Naive thymus-derived CD4-positive, alpha-beta T cell (primary cell): ENCODE results near the gene LIMS2. TPM values are rescaled to one million over a fixed set of nuclear protein-coding genes. Genes with fewer than 3 reads are reported as not detected.

ENCODE experiments used
- ATAC-seq: fragments of 150-1000 bp; cut with Tn5 transposase; 2 replicates; pipeline ENCODE4 v1.10.0; 2021; ENCODE audit warnings: mild to moderate bottlenecking, moderate library complexity
- CTCF ChIA-PET: fragments of 350-600 bp; sonication (Branson Sonifier 250); formaldehyde crosslinking; loops from one replicate; lab custom pipeline; 2021; ENCODE audit warnings: antibody characterized with exemption; lab: Charles Lee
- POLR2A ChIA-PET: fragments of 350-600 bp; sonication (Branson Sonifier 250); formaldehyde crosslinking; loops from one replicate; lab custom pipeline; 2021; ENCODE audit warnings: antibody characterized with exemption, inconsistent platforms; lab: Charles Lee
- DNase-seq, 9 donors: peaks; one replicate each; pipeline versions ENCODE4 v3.0.0 to v3.0.0-alpha.2; 2020 to 2022; ENCODE audit warnings: mixed read lengths in 1 of 9
- H3K27ac ChIP-seq: one replicate; pipeline ENCODE4 v1.7.0; 2013; ENCODE audit warnings: mild to moderate bottlenecking, low read depth, low read length, moderate library complexity
- H3K27me3 ChIP-seq, 2 donors: one replicate each; pipeline ENCODE4 v1.7.0; 2013; ENCODE audit warnings: low read length in 2 of 2, mild to moderate bottlenecking in 2 of 2, moderate library complexity in 2 of 2; ENCODE audit not compliant: control insufficient read depth in 2 of 2, insufficient read depth in 2 of 2
- H3K36me3 ChIP-seq, 3 experiments: 1 replicate in 2 of 3; 2 replicates in 1 of 3; pipeline ENCODE4 v1.7.0; 2013; ENCODE audit warnings: low read length in 3 of 3, mild to moderate bottlenecking in 3 of 3, moderate library complexity in 1 of 3; ENCODE audit not compliant: insufficient read depth in 3 of 3, control insufficient read depth in 2 of 3
- H3K4me1 ChIP-seq, 2 donors: one replicate each; pipeline ENCODE4 v1.7.0; 2013; ENCODE audit warnings: low read length in 2 of 2, mild to moderate bottlenecking in 2 of 2, moderate library complexity in 1 of 2; ENCODE audit not compliant: control insufficient read depth in 2 of 2, insufficient read depth in 2 of 2
- H3K4me3 ChIP-seq: 2 replicates; pipeline ENCODE4 v1.7.0; 2013; ENCODE audit warnings: mild to moderate bottlenecking, low read length
- H3K9me3 ChIP-seq, 3 experiments: 1 replicate in 2 of 3; 2 replicates in 1 of 3; pipeline ENCODE4 v1.7.0; 2013; ENCODE audit warnings: low read length in 3 of 3; ENCODE audit not compliant: control insufficient read depth in 2 of 3
- H3K27ac Mint-ChIP-seq, 9 donors: one replicate each; pipeline ENCODE4 v1.8.0; 2020 to 2022; ENCODE audit warnings: mixed read lengths in 9 of 9, mild to moderate bottlenecking in 8 of 9, moderate library complexity in 5 of 9, inconsistent platforms in 2 of 9
- H3K27me3 Mint-ChIP-seq, 5 donors: one replicate each; pipeline ENCODE4 v1.8.0; 2021 to 2022; ENCODE audit warnings: mixed read lengths in 5 of 5, mild to moderate bottlenecking in 1 of 5
- H3K36me3 Mint-ChIP-seq, 5 donors: one replicate each; pipeline ENCODE4 v1.8.0; 2020 to 2022; ENCODE audit warnings: mixed read lengths in 5 of 5, mild to moderate bottlenecking in 3 of 5, inconsistent platforms in 1 of 5
- H3K4me1 Mint-ChIP-seq, 7 donors: one replicate each; pipeline ENCODE4 v1.8.0; 2020 to 2022; ENCODE audit warnings: mixed read lengths in 7 of 7, mild to moderate bottlenecking in 3 of 7, inconsistent platforms in 1 of 7
- H3K4me3 Mint-ChIP-seq, 10 donors: one replicate each; pipeline ENCODE4 v1.8.0; 2020 to 2022; ENCODE audit warnings: mild to moderate bottlenecking in 10 of 10, mixed read lengths in 10 of 10, moderate library complexity in 6 of 10, inconsistent platforms in 2 of 10
- H3K9me3 Mint-ChIP-seq, 11 donors: one replicate each; pipeline ENCODE4 v1.8.0; 2020 to 2022; ENCODE audit warnings: mixed read lengths in 11 of 11, mild to moderate bottlenecking in 4 of 11, inconsistent platforms in 1 of 11, moderate library complexity in 1 of 11
- intact Hi-C, 2 donors: fragments of 100-400 bp; cut with micrococcal nuclease; formaldehyde crosslinking; loops; one replicate each; pipeline ENCODE4 v1.15.1; 2023
- polyA plus RNA-seq, 2 donors: library from polyadenylated mRNA; unstranded; fragments of 300-500 nt; fragmentation: Illumina TruSeq; gene quantifications; one replicate each; pipeline ENCODE4 v1.2.3, GENCODE V29; 2021
- total RNA-seq, 6 experiments: library from RNA in 5 of 6; stranded (reverse) in 5 of 6; gene quantifications; 1 replicate in 5 of 6; 2 replicates in 1 of 6; pipeline ENCODE4 v1.2.3 and lab custom pipeline; 2021 to 2026

Gene LIMS2
- total and polyA plus RNA-seq, 7 experiments from 2014 or later = 5.3 to 27.0 (median 11.0) TPM

- ATAC-seq = no peak
- Histone ChIP-seq H3K4me1 (peaks cover 0 to 87% of the 10 kb centered on the region in 2 donors), H3K4me3 (no peak overlapping the region), H3K9me3 (no peaks in the 10 kb centered on the region), H3K27ac (peak overlapping the region; percentile 78), H3K27me3 (no peaks in the 10 kb centered on the region), H3K36me3 (peaks cover 0 to 7% (median 0%) of the 10 kb centered on the region in 3 experiments)
- Mint-ChIP-seq H3K27ac (peak overlapping the region in 8 of 9 donors; percentile 20 to 96 (median 82)), H3K9me3 (no peaks in the 10 kb centered on the region), H3K4me1 (peaks cover 10 to 81% (median 56%) of the 10 kb centered on the region in 7 donors), H3K27me3 (no peaks in the 10 kb centered on the region), H3K36me3 (peaks cover 0 to 2% (median 0%) of the 10 kb centered on the region in 5 donors), H3K4me3 (peak overlapping the region in 6 of 10 donors; percentile 13 to 78 (median 56))
- ChIA-PET POLR2A (no interaction called here), CTCF (no interaction called here)
- intact Hi-C loops = no loop called here
- DNase-seq = no peak
Observed at GRCh38 chr2:127635380-127636237, 39.7 kb downstream of the LIMS2 start.

- H3K4me1 Mint-ChIP-seq = peaks cover 16 to 78% (median 49%) of the 10 kb centered on the region in 7 donors
- no peak overlapping the region for H3K4me3 ChIP-seq
- H3K4me1 ChIP-seq = peaks cover 0 to 79% of the 10 kb centered on the region in 2 donors
- peak overlapping the region in 7 of 9 donors; percentile 30 to 95 (median 65) for H3K27ac Mint-ChIP-seq
- no peaks in the 10 kb centered on the region for H3K9me3 Mint-ChIP-seq
- POLR2A ChIA-PET = interaction anchor here (0.8 kb wide), 1 partner anchor 13 kb away, joined by 4 read pairs; no protein-coding TSS in a partner anchor
- H3K27me3 ChIP-seq = no peaks in the 10 kb centered on the region
- no peaks in the 10 kb centered on the region for H3K27me3 Mint-ChIP-seq
- no peak for ATAC-seq
- H3K4me3 Mint-ChIP-seq = peak overlapping the region in 2 of 10 donors; percentile 18 to 19
- intact Hi-C loops = no loop called here
- no peak for DNase-seq
- H3K27ac ChIP-seq = peak overlapping the region; percentile 78
- H3K9me3 ChIP-seq = no peaks in the 10 kb centered on the region
- peaks cover 0 to 7% (median 0%) of the 10 kb centered on the region in 3 experiments for H3K36me3 ChIP-seq
- peaks cover 0 to 2% (median 0%) of the 10 kb centered on the region in 5 donors for H3K36me3 Mint-ChIP-seq
- CTCF ChIA-PET = no interaction called here
Observed at GRCh38 chr2:127634626-127635379, 40.5 kb downstream of the LIMS2 start.

- Histone ChIP-seq H3K27ac (peak overlapping the region; percentile 78), H3K27me3 (no peaks in the 10 kb centered on the region), H3K9me3 (no peaks in the 10 kb centered on the region), H3K4me1 (peaks cover 0 to 73% of the 10 kb centered on the region in 2 donors), H3K4me3 (no peak overlapping the region), H3K36me3 (peaks cover 0 to 7% (median 0%) of the 10 kb centered on the region in 3 experiments)
- no peak for ATAC-seq
- Mint-ChIP-seq H3K27me3 (no peaks in the 10 kb centered on the region), H3K9me3 (no peaks in the 10 kb centered on the region), H3K4me1 (peaks cover 14 to 71% (median 42%) of the 10 kb centered on the region in 7 donors), H3K27ac (peak overlapping the region in 7 of 9 donors; percentile 12 to 95 (median 79)), H3K4me3 (peak overlapping the region in 4 of 10 donors; percentile 2 to 61 (median 30)), H3K36me3 (peaks cover 0 to 2% (median 0%) of the 10 kb centered on the region in 5 donors)
- ChIA-PET CTCF (no interaction called here), POLR2A (interaction anchor here (0.8 kb wide), 1 partner anchor 14 kb away, joined by 4 read pairs; no protein-coding TSS in a partner anchor)
- no peak for DNase-seq
- intact Hi-C loops = no loop called here
Observed at GRCh38 chr2:127634066-127634617, 41.2 kb downstream of the LIMS2 start.

- POLR2A ChIA-PET = no interaction called here
- intact Hi-C loops = no loop called here
- Mint-ChIP-seq H3K4me3 (peak overlapping the region in 5 of 10 donors; percentile 2 to 61 (median 29)), H3K9me3 (peaks cover 0 to 1% (median 0%) of the 10 kb centered on the region in 11 donors), H3K36me3 (no peaks in the 10 kb centered on the region), H3K27me3 (no peaks in the 10 kb centered on the region), H3K27ac (peak overlapping the region in 8 of 9 donors; percentile 12 to 87 (median 75)), H3K4me1 (peaks cover 10 to 66% (median 37%) of the 10 kb centered on the region in 7 donors)
- ATAC-seq = no peak
- CTCF ChIA-PET = no interaction called here
- Histone ChIP-seq H3K4me3 (no peak overlapping the region), H3K4me1 (peaks cover 0 to 67% of the 10 kb centered on the region in 2 donors), H3K27me3 (no peaks in the 10 kb centered on the region), H3K36me3 (peaks cover 0 to 3% (median 0%) of the 10 kb centered on the region in 3 experiments), H3K9me3 (no peaks in the 10 kb centered on the region), H3K27ac (peak overlapping the region; percentile 78)
- no peak for DNase-seq
Observed at GRCh38 chr2:127633556-127634065, 41.7 kb downstream of the LIMS2 start.

GRCh38 chr2:127632592-127633489 is 42.5 kb downstream of the LIMS2 start:
- ATAC-seq = peak; percentile 20
- ChIA-PET POLR2A (interaction anchor here (1.4 kb wide), 1 partner anchor 9 kb away, joined by 6 read pairs; no protein-coding TSS in a partner anchor), CTCF (interaction anchor here (0.6 to 1.4 kb wide), 3 partner anchors 38 to 69 kb away, joined by 3 to 5 read pairs (median 3); no protein-coding TSS in a partner anchor)
- intact Hi-C loops = no loop called here
- Histone ChIP-seq H3K27ac (peak overlapping the region; percentile 40), H3K9me3 (no peaks in the 10 kb centered on the region), H3K4me3 (no peak overlapping the region), H3K27me3 (no peaks in the 10 kb centered on the region), H3K4me1 (peaks cover 0 to 60% of the 10 kb centered on the region in 2 donors), H3K36me3 (no peaks in the 10 kb centered on the region)
- H3K36me3 Mint-ChIP-seq = no peaks in the 10 kb centered on the region
- H3K9me3 Mint-ChIP-seq = peaks cover 0 to 1% (median 0%) of the 10 kb centered on the region in 11 donors
- no peak for DNase-seq
- H3K4me1 Mint-ChIP-seq = peaks cover 4 to 58% (median 29%) of the 10 kb centered on the region in 7 donors
- H3K4me3 Mint-ChIP-seq = peak overlapping the region in 8 of 10 donors; percentile 25 to 61 (median 42)
- peak overlapping the region in 8 of 9 donors; percentile 53 to 87 (median 78) for H3K27ac Mint-ChIP-seq
- no peaks in the 10 kb centered on the region for H3K27me3 Mint-ChIP-seq
